Left ventricle myocardium inferior (tissue), 1 donor: ENCODE results near the gene VPS54. TPM values are rescaled to one million over a fixed set of nuclear protein-coding genes. Genes with fewer than 3 reads are reported as not detected.

Experiments used
- DNase-seq: peaks from one replicate; pipeline ENCODE4 v3.0.0-alpha.2; 2020
- H3K27ac ChIP-seq: fragments of 200-600 bp; replicated peaks from 2 replicates; pipeline ENCODE4 v1.8.0; 2021
- H3K27me3 ChIP-seq: fragments of 200-600 bp; 2 replicates; pipeline ENCODE4 v1.8.0; 2021; ENCODE audit warnings: low read depth
- H3K36me3 ChIP-seq: fragments of 200-600 bp; 2 replicates; pipeline ENCODE4 v1.8.0; 2021
- H3K4me1 ChIP-seq: fragments of 200-600 bp; 2 replicates; pipeline ENCODE4 v1.8.0; 2021
- H3K4me3 ChIP-seq: fragments of 200-600 bp; 2 replicates; pipeline ENCODE4 v1.8.0; 2021; ENCODE audit warnings: mild to moderate bottlenecking, moderate library complexity
- H3K9me3 ChIP-seq: fragments of 200-600 bp; replicated peaks from 2 replicates; pipeline ENCODE4 v1.8.0; 2021
- CTCF ChIP-seq: fragments of 200-600 bp; IDR thresholded peaks from 2 replicates; pipeline ENCODE4 v1.8.0; 2021; ENCODE audit warnings: antibody characterized with exemption, mild to moderate bottlenecking, borderline replicate concordance
- intact Hi-C: fragments of 100-400 bp; cut with micrococcal nuclease; formaldehyde crosslinking; loops from one replicate; pipeline ENCODE4 v1.11.0; 2022
- total RNA-seq: library from RNA; stranded (reverse); fragmentation: NEBNext Ultra II Directional; extraction: Animal tissue kit (Norgen Biotek cat#: 25700); gene quantifications from one replicate; pipeline ENCODE4 v1.2.1, GENCODE V29; 2021
- donor health status: DM: no; HTN: yes; CAD: no; lungs with severe emphysema.

Gene VPS54
- total RNA-seq, 1 donor from 2014 or later: 9.9 TPM

- no peak overlapping the region for H3K27ac ChIP-seq
- no peak for DNase-seq
- no peak for TF ChIP-seq CTCF
- intact Hi-C loops: no loop called here
- H3K36me3 ChIP-seq: peaks cover 93% of the 10 kb centered on the region
- H3K4me3 ChIP-seq: no peak overlapping the region
- H3K9me3 ChIP-seq: no peaks in the 10 kb centered on the region
- H3K4me1 ChIP-seq: peaks cover 28% of the 10 kb centered on the region
- no peaks in the 10 kb centered on the region for H3K27me3 ChIP-seq
These were observed 127.7 kb downstream of the VPS54 start for GRCh38 chr2:63891488-63892030.

GRCh38 chr2:63890678-63891077 is 128.6 kb downstream of the VPS54 start:
- no peak for TF ChIP-seq CTCF
- H3K27me3 ChIP-seq: no peaks in the 10 kb centered on the region
- intact Hi-C loops: no loop called here
- H3K27ac ChIP-seq: no peak overlapping the region
- no peak for DNase-seq
- no peaks in the 10 kb centered on the region for H3K9me3 ChIP-seq
- H3K36me3 ChIP-seq: peaks cover 93% of the 10 kb centered on the region
- H3K4me1 ChIP-seq: peaks cover 35% of the 10 kb centered on the region
- H3K4me3 ChIP-seq: no peak overlapping the region

- peaks cover 93% of the 10 kb centered on the region for H3K36me3 ChIP-seq
- DNase-seq: no peak
- H3K27ac ChIP-seq: peak overlapping the region; percentile 21
- intact Hi-C loops: loop anchor here (10.0 kb wide), 1 partner anchor 194 kb away; no protein-coding TSS in a partner anchor
- H3K9me3 ChIP-seq: no peaks in the 10 kb centered on the region
- no peak overlapping the region for H3K4me3 ChIP-seq
- no peaks in the 10 kb centered on the region for H3K27me3 ChIP-seq
- peak; percentile 79 for TF ChIP-seq CTCF
- H3K4me1 ChIP-seq: peaks cover 35% of the 10 kb centered on the region
These were observed 130.5 kb downstream of the VPS54 start for GRCh38 chr2:63888490-63889402.

- intact Hi-C loops: loop anchor here (10.0 kb wide), 1 partner anchor 193 kb away; no protein-coding TSS in a partner anchor
- H3K4me1 ChIP-seq: peaks cover 36% of the 10 kb centered on the region
- H3K27ac ChIP-seq: peak overlapping the region; percentile 21
- H3K9me3 ChIP-seq: no peaks in the 10 kb centered on the region
- no peak for TF ChIP-seq CTCF
- H3K27me3 ChIP-seq: no peaks in the 10 kb centered on the region
- H3K36me3 ChIP-seq: peaks cover 93% of the 10 kb centered on the region
- H3K4me3 ChIP-seq: no peak overlapping the region
- no peak for DNase-seq
These were observed 131.2 kb downstream of the VPS54 start for GRCh38 chr2:63888053-63888452.

GRCh38 chr2:63886445-63886844 is 132.8 kb downstream of the VPS54 start:
- intact Hi-C loops: loop anchor here (10.0 kb wide), 1 partner anchor 192 kb away; no protein-coding TSS in a partner anchor
- peaks cover 87% of the 10 kb centered on the region for H3K36me3 ChIP-seq
- TF ChIP-seq CTCF: no peak

More at GRCh38 chr2:63886445-63886844, 132.8 kb downstream of the VPS54 start:
- DNase-seq: no peak
- Histone ChIP-seq H3K4me1 (peaks cover 47% of the 10 kb centered on the region), H3K27me3 (no peaks in the 10 kb centered on the region), H3K4me3 (no peak overlapping the region), H3K27ac (peak overlapping the region; percentile 21), H3K9me3 (no peaks in the 10 kb centered on the region)
